DMS153 treated with DMSO at 0.1 percent for 48 hours (cell line): Measurements from ENCODE around the gene BCAS3.

Experiments
- DNase-seq: peaks from one replicate; lab custom pipeline; 2025; ENCODE audit not compliant: unreplicated experiment; lab: John Stamatoyannopoulos, UW

The BCAS3 gene

GRCh38 chr17:61328351-61328750, 650.7 kb downstream of the BCAS3 start:
- DNase-seq, result no peak

- no peak for DNase-seq
Observed at GRCh38 chr17:61330174-61331150, 652.8 kb downstream of the BCAS3 start.

- DNase-seq, result no peak
Observed at GRCh38 chr17:61331178-61331577, 653.5 kb downstream of the BCAS3 start.

- DNase-seq, result no peak
Observed at GRCh38 chr17:61331886-61332285, 654.2 kb downstream of the BCAS3 start.

- no peak for DNase-seq
Observed at GRCh38 chr17:61333136-61333535, 655.5 kb downstream of the BCAS3 start.

GRCh38 chr17:61334673-61335072, 657.0 kb downstream of the BCAS3 start:
- no peak for DNase-seq

- no peak for DNase-seq
Observed at GRCh38 chr17:61335105-61335844, 657.6 kb downstream of the BCAS3 start.

- DNase-seq, result peak; percentile 89
Observed at GRCh38 chr17:61335845-61336655, 658.4 kb downstream of the BCAS3 start.

GRCh38 chr17:61337290-61337689, 659.6 kb downstream of the BCAS3 start:
- DNase-seq, result no peak

- no peak for DNase-seq
Observed at GRCh38 chr17:61338000-61338798, 660.5 kb downstream of the BCAS3 start.

- no peak for DNase-seq
Observed at GRCh38 chr17:61338874-61339478, 661.3 kb downstream of the BCAS3 start.

- no peak for DNase-seq
Observed at GRCh38 chr17:61340431-61341209, 663.0 kb downstream of the BCAS3 start.

GRCh38 chr17:61343576-61343975, 665.9 kb downstream of the BCAS3 start:
- DNase-seq, result no peak

GRCh38 chr17:61345061-61345460, 667.4 kb downstream of the BCAS3 start:
- DNase-seq, result no peak

- no peak for DNase-seq
Observed at GRCh38 chr17:61345825-61346666, 668.4 kb downstream of the BCAS3 start.

- DNase-seq, result no peak
Observed at GRCh38 chr17:61349350-61349749, 671.7 kb downstream of the BCAS3 start.

- DNase-seq, result no peak
Observed at GRCh38 chr17:61351745-61352407, 674.2 kb downstream of the BCAS3 start.

GRCh38 chr17:61352408-61352770, 674.7 kb downstream of the BCAS3 start:
- DNase-seq, result no peak
